ENCODE results near the gene KCNN3.

- TF ChIP-seq CTCF (IDR thresholded peaks at IDR 0.05; ENCODE audit: insufficient read depth, low read length): no peak
- no peak for TF ChIP-seq POLR2AphosphoS5 (IDR thresholded peaks at IDR 0.05; ENCODE audit: low read depth)
- no peak for TF ChIP-seq REST (IDR thresholded peaks at IDR 0.05; ENCODE audit: insufficient replicate concordance, low read depth)
- no peak for TF ChIP-seq GABPA (IDR thresholded peaks at IDR 0.05; ENCODE audit: low read depth)
Measured at GRCh38 chr1:154906621-154907081, 36.6 kb upstream of the KCNN3 start.
